Transverse colon (tissue), 4 donors: ENCODE data around the gene LAMA5. TPM values are rescaled to one million over a fixed set of nuclear protein-coding genes. Genes with fewer than 3 reads are reported as not detected.

Source experiments
- DNase-seq: peaks from one replicate; pipeline ENCODE4 v3.0.0-alpha.2; 2019
- H3K27ac ChIP-seq, 4 donors: fragments of 200-600 bp; sonication (generic); 2 replicates each; pipeline ENCODE4 v1.5.1; 2016 to 2018; ENCODE audit warnings: inconsistent platforms in 4 of 4
- H3K27me3 ChIP-seq: fragments of 200-600 bp; sonication (generic); 2 replicates; pipeline ENCODE4 v1.5.1; 2017; ENCODE audit warnings: inconsistent platforms
- H3K36me3 ChIP-seq, 4 donors: fragments of 200-600 bp; sonication (generic); 2 replicates each; pipeline ENCODE4 v1.5.1; 2017 to 2019; ENCODE audit warnings: inconsistent platforms in 4 of 4
- H3K4me1 ChIP-seq, 4 donors: fragments of 200-600 bp; sonication (generic); 2 replicates each; pipeline ENCODE4 v1.5.1; 2017 to 2020; ENCODE audit warnings: inconsistent platforms in 4 of 4
- H3K4me3 ChIP-seq, 4 donors: fragments of 200-600 bp; sonication (generic); 1 replicate in 1 of 4; 2 replicates in 3 of 4; pipeline versions ENCODE4 v1.5.1 to v1.6.1; 2017 to 2019; ENCODE audit warnings: inconsistent platforms in 4 of 4
- H3K9me3 ChIP-seq, 2 donors: fragments of 200-600 bp; sonication (generic); 2 replicates each; pipeline ENCODE4 v1.5.1; 2017 to 2019; ENCODE audit warnings: inconsistent platforms in 2 of 2
- CTCF ChIP-seq, 5 experiments: fragments of 200-600 bp in 3 of 5; fragments of 450-650 bp in 2 of 5; sonication (generic) in 3 of 5; IDR thresholded peaks; 1 replicate in 2 of 5; 2 replicates in 3 of 5; pipeline ENCODE4 v1.5.1; 2016 to 2017; ENCODE audit warnings: antibody characterized with exemption in 5 of 5, inconsistent platforms in 3 of 5, mild to moderate bottlenecking in 2 of 5, moderate library complexity in 1 of 5
- EP300 ChIP-seq: sonication (generic); formaldehyde crosslinking; IDR thresholded peaks from one replicate; pipeline ENCODE4 v1.6.1; 2017; ENCODE audit warnings: antibody characterized with exemption, low read depth
- POLR2A ChIP-seq: fragments of 450-650 bp; IDR thresholded peaks from one replicate; pipeline ENCODE4 v1.6.1; 2016; ENCODE audit warnings: antibody characterized with exemption, mild to moderate bottlenecking, moderate library complexity
- POLR2AphosphoS5 ChIP-seq, 3 donors: sonication (generic); formaldehyde crosslinking; IDR thresholded peaks; one replicate each; pipeline ENCODE4 v1.6.1; 2016; ENCODE audit warnings: antibody characterized with exemption in 3 of 3
- WGBS, 2 donors: methylation state at CpG; one replicate each; pipeline ENCODE4 v1.1.5; 2018; ENCODE audit warnings: low coverage in 1 of 2; 5-methylcytosine and 5-hydroxymethylcytosine counted together
- in situ Hi-C, 4 donors: fragments of 200-750 bp; cut with MboI; loops; one replicate each; pipeline versions ENCODE4 v1.15.0 to v1.15.1; 2017; ENCODE audit warnings: low sequenced_read_pairs in 3 of 4, low pct_ligation_motif_present in 1 of 4, low pct_unique_long_range_greater_than_20kb in 1 of 4
- intact Hi-C: fragments of 100-400 bp; cut with DNase I; formaldehyde crosslinking; loops from one replicate; pipeline ENCODE4 v1.15.1; 2023; ENCODE audit warnings: low total_unique reads
- total RNA-seq, 4 donors: library from RNA; depleted of rRNA; stranded (reverse); fragments of >200 nt; gene quantifications; one replicate each; pipeline ENCODE4 v1.1.0, GENCODE V29; 2016

LAMA5 gene
- total RNA-seq, 4 donors from 2014 or later, result 33.2 to 269 (median 91.3) TPM

GRCh38 chr20:62336775-62337557, 30.1 kb downstream of the LAMA5 start:
- TF ChIP-seq EP300 (no peak), POLR2A (no peak), CTCF (IDR thresholded peaks at IDR 0.05) (no peak), POLR2AphosphoS5 (IDR thresholded peaks at IDR 0.05) (no peak)
- intact Hi-C loops, result no loop called here
- in situ Hi-C loops, result no loop called here
- Histone ChIP-seq H3K27me3 (no peaks in the 10 kb centered on the region), H3K36me3 (no peaks in the 10 kb centered on the region), H3K9me3 (no peaks in the 10 kb centered on the region), H3K27ac (peak overlapping the region in 1 of 4 donors; percentile 58), H3K4me3 (no peak overlapping the region), H3K4me1 (no peaks in the 10 kb centered on the region)
- WGBS, 2 donors, result 89 to 93% methylated on average over 5 to 53 of the region's 53 CpGs
- DNase-seq, result no peak

GRCh38 chr20:62336329-62336728, 30.8 kb downstream of the LAMA5 start:
- H3K4me1 ChIP-seq, result no peaks in the 10 kb centered on the region
- H3K4me3 ChIP-seq, result no peak overlapping the region
- no peaks in the 10 kb centered on the region for H3K9me3 ChIP-seq
- 73% methylated on average over 9 of the region's 11 CpGs; no CpG with 5 or more reads in 1 of the 2 donors for WGBS, 2 donors
- H3K27ac ChIP-seq, result no peak overlapping the region
- TF ChIP-seq EP300 (no peak), POLR2A (no peak), POLR2AphosphoS5 (IDR thresholded peaks at IDR 0.05) (no peak), CTCF (IDR thresholded peaks at IDR 0.05) (no peak)
- intact Hi-C loops, result no loop called here
- in situ Hi-C loops, result no loop called here
- no peaks in the 10 kb centered on the region for H3K36me3 ChIP-seq
- DNase-seq, result no peak
- H3K27me3 ChIP-seq, result no peaks in the 10 kb centered on the region

- intact Hi-C loops (no loop called here), in situ Hi-C loops (no loop called here)
- TF ChIP-seq POLR2A (no peak), EP300 (no peak), CTCF (IDR thresholded peaks at IDR 0.05) (no peak), POLR2AphosphoS5 (IDR thresholded peaks at IDR 0.05) (no peak)
- 89% methylated on average over 6 of the region's 6 CpGs; no CpG with 5 or more reads in 1 of the 2 donors for WGBS, 2 donors
- no peaks in the 10 kb centered on the region for H3K4me1 ChIP-seq
- no peak overlapping the region for H3K4me3 ChIP-seq
- H3K9me3 ChIP-seq, result no peaks in the 10 kb centered on the region
- H3K36me3 ChIP-seq, result no peaks in the 10 kb centered on the region
- no peak for DNase-seq
- no peaks in the 10 kb centered on the region for H3K27me3 ChIP-seq
- no peak overlapping the region for H3K27ac ChIP-seq
These were observed 31.6 kb downstream of the LAMA5 start for GRCh38 chr20:62335532-62335931.

GRCh38 chr20:62334881-62335280, 32.2 kb downstream of the LAMA5 start:
- Histone ChIP-seq H3K27me3 (no peaks in the 10 kb centered on the region), H3K27ac (no peak overlapping the region), H3K4me3 (no peak overlapping the region), H3K4me1 (no peaks in the 10 kb centered on the region), H3K9me3 (no peaks in the 10 kb centered on the region), H3K36me3 (no peaks in the 10 kb centered on the region)
- intact Hi-C loops, result no loop called here
- WGBS, 2 donors, result 88% methylated on average over 12 of the region's 13 CpGs; no CpG with 5 or more reads in 1 of the 2 donors
- in situ Hi-C loops, result no loop called here
- no peak for TF ChIP-seq POLR2A
- no peak for DNase-seq
